ENCODE results near the gene ALDH18A1. TPM values are rescaled to one million over a fixed set of nuclear protein-coding genes. Genes with fewer than 3 reads are reported as not detected.

ALDH18A1 gene
- total RNA-seq, 4 donors from 2014 or later: 2.6 to 6.7 (median 5.7) TPM

DNA sequence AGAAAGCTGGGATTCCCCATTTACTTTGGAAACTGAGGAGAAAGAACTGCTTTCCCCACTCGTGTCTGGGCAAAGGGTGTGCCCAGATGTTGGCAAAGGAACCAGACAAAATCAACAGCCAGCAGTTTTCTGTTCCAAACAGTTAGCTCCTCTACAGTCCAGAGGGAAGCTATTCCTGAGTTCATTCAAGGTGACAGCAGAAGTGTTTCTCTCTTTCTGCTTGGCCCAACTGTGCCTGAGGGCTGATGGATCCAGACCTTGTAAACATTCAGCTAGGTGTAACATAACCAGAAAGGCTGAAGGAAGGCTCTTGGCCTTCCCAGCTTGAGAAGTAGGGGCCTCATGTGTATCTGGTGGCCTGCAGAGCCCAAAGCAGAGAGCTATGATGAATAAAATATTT is 7.0 kb upstream of the ALDH18A1 start:
- no peaks in the 10 kb centered on the region for H3K27me3 ChIP-seq
- H3K36me3 ChIP-seq: peaks cover 0 to 16% of the 10 kb centered on the region in 2 donors
- no peaks in the 10 kb centered on the region for H3K4me1 ChIP-seq
- intact Hi-C loops (cut with DNase I; ENCODE audit: low total_unique reads) (no loop called here), in situ Hi-C loops (cut with MboI; ENCODE audit: low sequenced_read_pairs in 4 of 4) (no loop called here)
- TF ChIP-seq POLR2A (IDR thresholded peaks at IDR 0.05): no peak
- TF ChIP-seq, protein P1, sequence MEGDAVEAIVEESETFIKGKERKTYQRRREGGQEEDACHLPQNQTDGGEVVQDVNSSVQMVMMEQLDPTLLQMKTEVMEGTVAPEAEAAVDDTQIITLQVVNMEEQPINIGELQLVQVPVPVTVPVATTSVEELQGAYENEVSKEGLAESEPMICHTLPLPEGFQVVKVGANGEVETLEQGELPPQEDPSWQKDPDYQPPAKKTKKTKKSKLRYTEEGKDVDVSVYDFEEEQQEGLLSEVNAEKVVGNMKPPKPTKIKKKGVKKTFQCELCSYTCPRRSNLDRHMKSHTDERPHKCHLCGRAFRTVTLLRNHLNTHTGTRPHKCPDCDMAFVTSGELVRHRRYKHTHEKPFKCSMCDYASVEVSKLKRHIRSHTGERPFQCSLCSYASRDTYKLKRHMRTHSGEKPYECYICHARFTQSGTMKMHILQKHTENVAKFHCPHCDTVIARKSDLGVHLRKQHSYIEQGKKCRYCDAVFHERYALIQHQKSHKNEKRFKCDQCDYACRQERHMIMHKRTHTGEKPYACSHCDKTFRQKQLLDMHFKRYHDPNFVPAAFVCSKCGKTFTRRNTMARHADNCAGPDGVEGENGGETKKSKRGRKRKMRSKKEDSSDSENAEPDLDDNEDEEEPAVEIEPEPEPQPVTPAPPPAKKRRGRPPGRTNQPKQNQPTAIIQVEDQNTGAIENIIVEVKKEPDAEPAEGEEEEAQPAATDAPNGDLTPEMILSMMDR (IDR thresholded peaks at IDR 0.05 in 4 of 5, conservative IDR thresholded peaks at IDR 0.05 in 1 of 5): no peak
- H3K27ac ChIP-seq: no peak overlapping the region
- no peak overlapping the region for H3K4me3 ChIP-seq
- DNase-seq: no peak
- no peak for ATAC-seq
- H3K9me3 ChIP-seq: no peaks in the 10 kb centered on the region

DNA sequence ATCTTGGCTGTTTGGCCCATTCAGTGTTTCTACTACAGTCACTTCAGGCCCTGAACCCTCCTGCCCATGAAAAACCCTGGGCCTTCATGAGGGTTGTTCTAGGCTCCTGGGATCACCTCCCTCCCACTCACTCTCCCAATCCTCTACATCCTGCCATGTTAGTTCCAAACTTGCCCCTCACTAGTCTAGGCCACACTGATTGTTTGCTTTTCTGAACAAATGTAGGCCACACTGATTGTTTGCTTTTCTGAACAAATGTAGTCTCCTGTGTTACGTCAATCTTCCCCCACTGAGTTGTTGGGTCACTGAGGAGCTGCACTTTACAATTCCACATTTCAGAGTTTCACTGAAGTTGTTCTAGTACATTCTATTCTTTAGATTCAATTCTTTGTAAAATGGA is 5.3 kb upstream of the ALDH18A1 start:
- in situ Hi-C loops (cut with MboI; ENCODE audit: low sequenced_read_pairs in 4 of 4): no loop called here
- Histone ChIP-seq H3K4me3 (no peak overlapping the region), H3K4me1 (no peaks in the 10 kb centered on the region), H3K36me3 (peaks cover 0 to 16% of the 10 kb centered on the region in 2 donors), H3K27ac (no peak overlapping the region), H3K9me3 (no peaks in the 10 kb centered on the region), H3K27me3 (no peaks in the 10 kb centered on the region)
- ATAC-seq: no peak
- no peak for TF ChIP-seq POLR2A (IDR thresholded peaks at IDR 0.05)
- TF ChIP-seq, protein P1 (IDR thresholded peaks at IDR 0.05 in 4 of 5, conservative IDR thresholded peaks at IDR 0.05 in 1 of 5): no peak
- intact Hi-C loops (cut with DNase I; ENCODE audit: low total_unique reads): no loop called here
- no peak for DNase-seq

DNA sequence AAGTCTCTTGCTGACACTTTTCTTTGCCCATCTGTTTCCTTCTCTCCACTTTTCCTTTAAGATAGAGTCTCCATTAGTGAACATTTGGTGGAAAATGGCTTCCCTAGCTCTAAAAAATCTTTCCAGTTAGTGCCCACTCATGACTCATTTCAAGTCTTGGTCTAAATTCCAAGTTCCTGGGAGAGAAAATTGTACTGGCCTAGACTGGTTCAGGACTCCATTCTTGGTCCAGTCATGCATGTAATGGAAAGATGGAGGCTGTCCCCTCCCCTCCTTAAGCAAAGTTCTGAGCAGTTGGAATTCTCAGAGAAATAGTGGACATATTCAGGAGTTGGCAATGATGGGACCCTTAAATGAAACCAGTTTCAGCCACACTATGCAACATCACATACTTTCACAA is 3.8 kb upstream of the ALDH18A1 start:
- Histone ChIP-seq H3K27me3 (no peaks in the 10 kb centered on the region), H3K27ac (no peak overlapping the region), H3K36me3 (peaks cover 0 to 9% of the 10 kb centered on the region in 2 donors), H3K4me1 (peaks cover 5 to 6% of the 10 kb centered on the region in 2 donors), H3K9me3 (no peaks in the 10 kb centered on the region), H3K4me3 (no peak overlapping the region)
- in situ Hi-C loops (cut with MboI; ENCODE audit: low sequenced_read_pairs in 4 of 4): no loop called here
- no peak for ATAC-seq
- no peak for DNase-seq
- TF ChIP-seq POLR2A (IDR thresholded peaks at IDR 0.05): no peak
- TF ChIP-seq, protein P1 (IDR thresholded peaks at IDR 0.05 in 4 of 5, conservative IDR thresholded peaks at IDR 0.05 in 1 of 5): no peak
- intact Hi-C loops (cut with DNase I; ENCODE audit: low total_unique reads): no loop called here

DNA sequence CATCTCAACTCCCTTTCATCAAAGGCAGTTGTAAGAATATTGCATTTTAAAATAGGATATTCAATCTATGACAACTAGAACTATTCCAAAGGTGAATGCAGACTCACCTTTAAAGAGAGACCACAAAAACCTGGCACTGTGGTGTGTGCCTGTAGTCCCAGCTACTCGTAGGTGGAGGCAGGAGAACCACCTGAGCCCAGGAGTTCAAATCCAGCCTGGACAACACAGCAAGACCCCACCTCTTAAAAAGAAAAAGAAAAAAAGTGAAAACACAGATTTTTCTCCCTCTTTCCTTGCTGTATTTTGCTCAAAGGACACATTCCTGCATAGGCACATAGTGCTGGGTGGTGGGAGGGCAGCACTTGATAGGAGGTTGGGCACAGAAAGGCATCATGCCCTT is 739 bp upstream of the ALDH18A1 start:
- DNase-seq (no peak), ATAC-seq (no peak)
- Histone ChIP-seq H3K4me1 (peaks cover 5 to 7% of the 10 kb centered on the region in 2 donors), H3K27ac (no peak overlapping the region), H3K36me3 (peaks cover 0 to 6% of the 10 kb centered on the region in 2 donors), H3K4me3 (peak overlapping the region in 3 of 4 donors; percentile 68 to 100 (median 69)), H3K9me3 (no peaks in the 10 kb centered on the region), H3K27me3 (no peaks in the 10 kb centered on the region)
- intact Hi-C loops (cut with DNase I; ENCODE audit: low total_unique reads): loop anchor here (5.0 kb wide), 1 partner anchor 35 kb away; the partner anchor contains the start of gene TCTN3
- in situ Hi-C loops (cut with MboI; ENCODE audit: low sequenced_read_pairs in 4 of 4): no loop called here
- TF ChIP-seq, protein P1 (IDR thresholded peaks at IDR 0.05 in 4 of 5, conservative IDR thresholded peaks at IDR 0.05 in 1 of 5): no peak
- TF ChIP-seq POLR2A (IDR thresholded peaks at IDR 0.05): no peak
